Ecto neural progenitor cell (in vitro differentiated cells): ENCODE data around the gene TRERF1.

Experiments used
- DNase-seq: peaks from one replicate; pipeline ENCODE4 v3.0.0-alpha.2; 2018; ENCODE audit warnings: low spot score

The TRERF1 gene

GRCh38 chr6:42301986-42302385 lies 149.7 kb downstream of the TRERF1 start:
- DNase-seq: no peak

DNA sequence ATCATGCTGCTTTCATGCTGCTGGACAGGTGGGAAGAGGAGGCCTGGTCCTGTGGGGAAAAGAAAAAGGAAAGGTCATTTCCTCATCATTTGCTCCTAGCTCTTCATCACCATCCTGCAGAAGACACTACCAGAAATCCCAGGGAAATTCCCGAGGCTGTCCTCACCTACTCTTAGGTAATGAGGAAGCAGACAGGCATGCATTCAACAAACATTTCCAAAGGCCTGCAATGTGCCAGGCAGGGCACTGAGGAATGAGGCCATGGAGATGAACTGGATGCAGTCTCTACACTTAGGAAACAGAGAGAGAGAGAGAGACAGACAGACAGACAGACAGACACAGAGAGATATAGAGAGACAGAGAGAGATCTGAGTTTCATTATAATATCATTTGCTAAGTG lies 151.0 kb downstream of the TRERF1 start:
- no peak for DNase-seq

DNA sequence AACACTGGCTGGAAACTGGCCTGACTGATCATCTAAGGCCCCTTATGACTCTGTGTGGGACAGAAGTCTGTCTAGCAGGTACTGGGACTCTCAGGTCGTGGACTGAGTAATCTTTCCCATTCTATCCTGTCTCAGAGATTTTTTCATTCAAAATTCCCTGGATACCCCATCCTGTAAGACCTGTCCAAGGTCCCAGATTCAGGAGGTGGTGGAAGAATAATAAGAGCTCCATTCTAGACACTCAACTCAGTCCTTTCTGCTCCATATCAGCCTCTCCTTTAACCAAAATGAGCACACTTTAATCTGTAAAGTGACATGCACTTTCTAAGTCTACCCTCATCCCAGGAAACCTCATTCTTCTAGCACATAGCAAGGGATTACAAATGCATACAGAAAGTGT lies 151.5 kb downstream of the TRERF1 start:
- no peak for DNase-seq

GRCh38 chr6:42297661-42298060 lies 154.1 kb downstream of the TRERF1 start:
- no peak for DNase-seq

DNA sequence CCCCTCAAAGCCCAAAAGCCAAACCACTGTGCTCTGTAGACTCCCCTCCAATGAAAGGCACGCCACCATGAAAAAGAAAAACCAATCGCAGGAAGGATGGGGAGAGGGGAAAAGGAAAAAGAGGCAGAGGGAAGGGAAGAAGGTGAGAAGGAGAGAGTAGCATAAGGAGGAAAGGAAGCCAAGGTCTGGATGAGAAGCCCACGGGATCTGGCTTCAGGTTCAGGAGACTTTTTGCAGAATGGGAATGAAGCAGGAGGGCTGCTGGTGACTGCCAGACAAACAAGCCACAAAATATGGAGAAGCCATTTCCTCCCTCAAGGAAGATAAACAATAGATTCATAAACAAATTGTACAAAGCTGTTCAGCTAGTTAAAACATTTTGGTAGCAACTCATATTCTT lies 155.1 kb downstream of the TRERF1 start:
- DNase-seq: no peak

DNA sequence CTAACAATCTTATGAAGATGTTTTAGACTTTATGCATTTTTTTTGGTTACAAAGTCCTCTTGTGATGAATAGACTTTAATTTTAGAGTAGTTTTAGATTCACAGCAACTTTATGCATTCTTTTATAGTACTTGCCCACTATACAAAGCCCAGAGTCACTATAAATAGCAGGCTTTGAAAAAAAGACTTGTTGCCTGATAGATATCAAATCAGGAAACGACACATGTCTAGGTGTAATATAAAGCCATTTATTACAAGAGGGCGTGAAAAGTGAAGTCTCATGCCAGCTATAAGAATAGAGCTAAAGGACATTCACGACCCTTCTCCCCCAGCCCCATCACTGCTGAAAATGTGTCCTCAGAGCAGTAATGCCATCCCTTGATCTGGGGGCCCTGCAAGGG lies 156.0 kb downstream of the TRERF1 start:
- no peak for DNase-seq

- DNase-seq: no peak
These were observed 156.5 kb downstream of the TRERF1 start for GRCh38 chr6:42295181-42295580.

GRCh38 chr6:42294759-42295158 lies 157.0 kb downstream of the TRERF1 start:
- DNase-seq: no peak

DNA sequence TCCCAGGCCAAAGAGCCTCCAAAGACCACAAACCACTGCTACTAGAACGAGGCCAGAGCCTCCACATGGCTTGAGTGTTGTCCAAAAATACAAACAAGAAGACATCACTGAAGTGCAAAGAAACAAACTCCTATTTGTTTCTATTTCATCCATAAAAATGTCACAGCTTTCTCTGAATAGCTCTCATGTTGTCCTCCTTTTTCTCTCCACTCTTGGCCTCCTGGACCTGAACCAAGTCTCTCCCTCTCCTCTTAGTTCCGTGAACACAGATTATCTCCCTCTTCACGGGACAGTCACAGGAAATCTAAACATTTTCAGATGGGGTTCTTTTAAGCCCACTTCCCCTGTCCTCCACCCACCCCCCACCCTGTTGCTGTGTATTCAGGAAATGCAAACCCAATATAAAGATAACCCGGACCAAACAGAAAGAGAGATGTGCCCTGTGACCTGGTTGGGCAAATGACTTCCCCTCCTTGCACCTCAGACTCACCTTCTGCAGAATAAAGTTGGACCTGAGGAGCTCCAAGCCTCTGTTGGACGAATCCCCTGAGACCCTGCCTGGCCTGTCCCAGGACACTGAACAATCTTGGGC lies 158.2 kb downstream of the TRERF1 start:
- DNase-seq: no peak

DNA sequence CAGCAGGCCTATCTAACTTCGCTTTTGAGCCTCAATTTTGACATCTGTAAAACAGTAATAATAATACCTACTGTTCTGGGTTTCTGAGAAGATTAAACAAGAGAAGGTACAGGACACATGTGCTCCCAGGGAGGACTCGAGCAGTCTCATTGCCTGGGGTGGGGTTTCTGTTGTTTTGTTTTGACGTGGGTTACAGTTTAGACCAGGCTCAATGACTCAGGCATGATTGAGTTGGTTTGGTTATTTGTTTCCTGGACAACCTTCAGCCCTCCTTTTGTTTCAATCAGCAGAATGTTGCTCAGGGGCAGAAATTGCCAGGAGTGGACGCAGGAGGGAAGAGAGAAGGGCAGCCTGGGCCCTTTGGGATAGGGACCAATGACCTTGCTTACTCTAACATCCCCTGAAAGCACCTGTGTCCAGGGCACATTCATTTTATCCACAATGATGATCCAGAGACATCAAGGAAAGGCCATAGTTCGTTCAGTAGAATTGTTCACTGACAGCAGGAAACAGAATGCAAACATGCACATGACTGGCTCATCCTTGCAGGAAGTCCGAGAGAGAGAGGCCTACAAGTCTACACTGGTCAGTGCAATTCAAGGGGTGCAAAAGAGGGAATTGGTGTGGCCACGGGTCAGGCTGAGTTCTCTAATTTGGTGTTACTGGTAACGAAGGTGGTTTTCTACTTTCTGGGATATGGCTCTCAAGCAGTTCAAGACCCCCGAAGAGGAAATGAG lies 159.6 kb downstream of the TRERF1 start:
- DNase-seq: no peak

DNA sequence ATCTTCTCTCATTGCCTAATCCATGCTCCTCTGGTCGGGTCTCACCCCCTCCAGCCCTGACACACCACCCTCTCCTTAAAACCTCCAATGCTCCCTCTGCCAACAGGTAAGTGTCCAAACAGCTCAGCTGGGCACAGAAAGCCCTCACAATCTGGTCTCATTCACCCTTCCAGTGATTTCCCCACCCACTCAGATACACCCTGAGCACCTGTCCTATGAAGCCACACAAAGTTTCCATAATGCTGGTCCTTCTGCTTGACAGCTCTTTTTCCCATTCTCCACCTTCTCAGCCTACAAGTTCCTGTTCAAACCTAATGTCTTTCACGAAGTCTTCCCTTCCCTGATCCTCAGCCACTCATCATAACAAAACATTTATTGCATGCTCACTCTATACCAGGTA lies 164.0 kb downstream of the TRERF1 start:
- DNase-seq: no peak

GRCh38 chr6:42281570-42281969 lies 170.2 kb downstream of the TRERF1 start:
- no peak for DNase-seq

DNA sequence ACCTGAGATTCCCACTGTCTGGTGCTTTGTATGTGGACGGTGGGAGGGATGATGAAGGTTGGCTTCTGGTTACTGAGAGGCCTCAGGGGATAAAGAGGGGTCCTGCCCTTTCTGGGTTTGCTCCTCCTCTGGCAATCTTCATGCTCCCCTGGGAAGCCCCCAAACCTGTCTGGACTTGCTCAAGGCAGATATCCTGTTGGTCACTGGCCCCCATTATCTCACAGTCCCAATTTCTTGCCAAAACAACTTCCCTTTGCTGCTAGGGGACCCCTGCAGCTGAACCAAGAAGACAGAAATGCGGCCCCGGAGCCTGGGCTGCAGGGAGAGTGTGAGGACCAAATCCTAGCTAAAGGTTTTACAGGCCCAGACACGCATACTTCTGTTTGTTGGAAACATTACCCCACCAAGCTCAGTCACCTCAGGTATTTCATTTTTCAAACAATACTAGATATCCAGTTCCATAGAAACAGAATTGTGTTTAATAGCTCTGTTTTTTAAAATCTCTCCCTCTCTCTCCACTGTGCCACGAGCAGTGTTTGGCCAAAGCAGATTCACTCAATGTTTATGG lies 170.7 kb downstream of the TRERF1 start:
- DNase-seq: no peak

DNA sequence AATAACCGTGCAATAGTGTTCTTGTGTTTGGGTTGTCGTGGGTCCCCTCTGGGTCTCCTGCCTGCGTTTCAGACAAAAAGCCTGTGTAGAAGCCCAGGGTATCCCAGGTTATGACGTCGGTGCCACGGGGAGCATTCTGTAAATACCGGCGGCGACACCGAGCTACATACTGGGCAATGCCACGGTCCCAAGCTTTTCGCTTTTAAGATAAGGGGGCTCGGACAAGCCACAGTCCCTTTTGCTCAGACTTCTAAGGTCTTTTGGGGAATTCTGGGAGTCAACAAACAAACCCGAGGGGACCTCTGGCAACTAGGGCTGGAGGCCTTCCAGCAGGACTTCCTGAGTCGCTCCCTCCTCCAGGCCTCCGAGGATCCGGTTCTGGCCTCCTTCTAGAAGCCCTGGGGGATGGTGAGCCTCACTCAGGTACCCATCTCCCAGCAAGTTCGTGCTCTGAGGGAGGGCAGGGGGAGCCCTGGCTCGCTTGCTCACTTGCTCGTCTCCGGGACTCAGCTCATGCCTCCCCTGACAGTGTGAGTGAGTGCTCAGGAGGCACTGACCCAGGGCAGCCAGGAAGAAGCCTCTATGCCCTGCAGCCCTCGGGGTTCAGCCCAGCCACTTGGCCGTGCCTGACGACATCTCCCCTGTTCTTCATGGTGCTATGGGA lies 171.6 kb downstream of the TRERF1 start:
- DNase-seq: no peak

GRCh38 chr6:42279144-42279781 lies 172.5 kb downstream of the TRERF1 start:
- no peak for DNase-seq

- no peak for DNase-seq
These were observed 173.4 kb downstream of the TRERF1 start for GRCh38 chr6:42278131-42278853.

DNA sequence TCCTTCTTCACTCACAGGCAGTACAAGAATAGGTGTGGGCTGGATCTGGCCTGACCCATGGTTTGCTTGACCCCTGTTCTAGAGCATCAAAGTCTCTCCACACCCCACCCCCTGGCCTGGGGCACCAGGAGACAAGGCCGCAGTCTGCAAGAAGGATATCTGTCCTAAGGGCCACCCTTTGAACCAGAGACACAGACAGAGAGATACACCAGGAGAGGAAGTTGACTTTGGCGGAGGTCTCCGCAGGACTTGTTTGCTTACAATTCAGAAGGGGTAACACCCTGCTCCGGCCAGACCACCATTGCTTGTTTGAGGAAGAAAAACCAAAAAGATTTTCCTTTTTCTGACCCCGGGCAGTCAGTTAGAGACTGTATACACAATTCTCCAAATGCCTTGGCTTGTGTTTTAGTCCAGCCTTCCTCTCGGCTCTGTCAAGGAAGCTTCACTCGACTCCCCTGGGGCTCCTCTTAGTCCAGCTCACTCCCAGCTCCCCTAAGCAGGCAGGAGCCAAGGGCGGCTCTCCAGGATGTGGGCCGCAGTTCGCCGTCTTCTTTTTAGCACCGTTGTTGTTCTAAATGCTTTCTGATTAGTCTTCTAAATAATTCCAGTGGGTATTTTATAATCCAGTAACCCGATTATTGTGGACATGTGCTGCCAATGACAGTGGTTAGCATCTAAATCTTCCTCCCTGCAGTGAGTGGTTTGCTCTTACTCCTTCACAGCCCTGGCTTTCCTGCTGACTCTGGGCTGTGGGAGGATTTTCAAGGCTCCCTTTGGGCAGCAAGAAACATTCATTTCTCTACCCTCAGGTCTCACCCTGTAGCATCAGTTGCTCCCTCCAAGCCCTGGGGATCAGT lies 175.5 kb downstream of the TRERF1 start:
- no peak for DNase-seq

GRCh38 chr6:42275376-42276033 lies 176.2 kb downstream of the TRERF1 start:
- no peak for DNase-seq

DNA sequence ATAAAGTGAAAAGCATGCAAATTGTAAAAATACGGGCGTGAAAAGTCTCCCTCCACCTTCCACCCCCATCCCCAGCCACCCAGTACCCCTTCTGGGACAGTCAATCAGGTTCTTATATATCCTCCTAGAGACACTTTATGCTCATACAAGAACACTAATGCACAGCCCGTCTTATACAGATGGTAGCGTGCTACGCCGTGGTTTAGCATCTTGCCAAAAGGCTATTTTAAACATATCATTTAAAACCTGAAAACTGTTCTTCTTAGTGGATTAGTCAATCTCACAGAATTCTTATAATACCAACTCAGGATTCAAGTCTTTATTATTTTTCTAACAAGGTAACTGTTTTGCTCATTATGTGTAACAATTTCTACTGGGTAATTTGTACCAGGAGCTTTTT lies 176.8 kb downstream of the TRERF1 start:
- DNase-seq: no peak
